Measurements from ENCODE around the gene MBD3L5. TPM values are rescaled to one million over a fixed set of nuclear protein-coding genes. Genes with fewer than 3 reads are reported as not detected.
"Not testable (repeated sequence)": the region's sequence is repeated elsewhere in the genome, so short reads cannot be mapped to it uniquely, and the experiment has no call there.

Gene MBD3L5
- total RNA-seq (2014; rRNA removed; shearing (Covaris generic)) = not detected in 2 replicates
- polyA plus RNA-seq (2014; cell fraction: nucleus; rRNA removed) = not detected in 2 replicates

GRCh38 chr19:7030278-7030677 lies at the start of gene MBD3L5:
Gene MBD3L5, plus strand, starts transcription at chr19:7030578. Its CDS starts 34 bp downstream, at chr19:7030612.
- DNase-seq (ENCODE audit: extremely low read depth, low read depth) = not testable (repeated sequence)

- DNase-seq (ENCODE audit: extremely low read depth, low read depth) = no peak
Observed at GRCh38 chr19:6983448-6983847, 46.9 kb upstream of the MBD3L5 start.

DNA sequence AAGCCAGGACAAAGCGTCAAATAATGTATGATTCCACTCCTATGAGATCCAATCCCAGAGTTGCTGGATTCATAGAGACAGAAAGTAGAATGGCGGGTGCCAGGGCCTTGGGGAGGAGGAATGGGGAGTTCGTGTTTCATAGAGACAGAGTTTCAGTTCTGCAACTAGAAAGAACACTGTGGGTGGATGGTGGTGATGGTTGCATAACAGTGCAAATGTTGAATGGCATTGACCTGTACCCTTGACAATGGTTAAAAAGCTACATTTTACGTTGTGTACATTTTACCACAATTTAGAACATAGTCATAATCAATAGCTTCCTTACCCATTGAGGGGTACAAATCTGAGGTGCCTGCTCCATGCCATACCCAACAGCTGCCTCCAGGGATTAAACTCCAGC lies 42.5 kb upstream of the MBD3L5 start:
- DNase-seq (ENCODE audit: extremely low read depth, low read depth) = no peak

DNA sequence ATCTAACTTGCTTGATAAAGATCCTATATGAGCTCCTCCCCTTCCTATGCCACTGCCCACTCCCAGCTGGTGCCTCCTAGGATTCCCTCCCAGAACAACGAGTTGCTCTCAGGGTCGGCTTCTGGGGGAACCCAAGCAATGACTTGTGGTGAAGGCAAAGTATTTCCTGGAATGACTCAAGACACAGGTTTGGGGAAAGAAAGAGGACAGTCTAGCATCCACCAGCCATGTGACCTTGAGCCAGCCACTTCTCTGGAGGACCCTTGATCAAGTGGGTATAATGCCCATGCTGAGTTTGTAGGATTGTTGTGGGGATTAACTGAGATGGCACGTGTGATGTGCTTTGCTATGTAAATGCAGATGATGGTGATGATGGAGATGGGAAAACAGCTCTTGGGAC lies 42.1 kb upstream of the MBD3L5 start:
- no peak for DNase-seq (ENCODE audit: extremely low read depth, low read depth)

DNA sequence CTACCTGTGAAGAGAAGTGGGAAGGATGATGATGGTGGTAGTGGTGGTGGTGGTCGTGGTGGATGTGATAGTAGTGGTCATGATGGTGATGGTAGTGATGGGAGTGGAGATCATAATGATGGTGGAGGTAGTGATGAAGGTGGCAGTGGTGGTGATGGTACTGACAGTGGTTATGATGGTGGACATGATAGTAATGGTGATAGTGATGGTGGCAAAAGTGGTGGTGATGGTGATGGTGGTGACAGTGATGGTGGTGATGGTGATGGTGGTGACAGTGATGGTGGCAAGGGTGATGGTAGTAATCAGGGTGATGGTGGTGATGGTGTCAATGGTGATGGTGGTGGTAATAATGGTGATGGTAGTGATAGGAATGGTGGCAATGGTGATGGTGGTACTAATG lies 35.3 kb upstream of the MBD3L5 start:
- DNase-seq (ENCODE audit: extremely low read depth, low read depth) = no peak

- DNase-seq (ENCODE audit: extremely low read depth, low read depth) = no peak
Observed at GRCh38 chr19:6996810-6997209, 33.6 kb upstream of the MBD3L5 start.

DNA sequence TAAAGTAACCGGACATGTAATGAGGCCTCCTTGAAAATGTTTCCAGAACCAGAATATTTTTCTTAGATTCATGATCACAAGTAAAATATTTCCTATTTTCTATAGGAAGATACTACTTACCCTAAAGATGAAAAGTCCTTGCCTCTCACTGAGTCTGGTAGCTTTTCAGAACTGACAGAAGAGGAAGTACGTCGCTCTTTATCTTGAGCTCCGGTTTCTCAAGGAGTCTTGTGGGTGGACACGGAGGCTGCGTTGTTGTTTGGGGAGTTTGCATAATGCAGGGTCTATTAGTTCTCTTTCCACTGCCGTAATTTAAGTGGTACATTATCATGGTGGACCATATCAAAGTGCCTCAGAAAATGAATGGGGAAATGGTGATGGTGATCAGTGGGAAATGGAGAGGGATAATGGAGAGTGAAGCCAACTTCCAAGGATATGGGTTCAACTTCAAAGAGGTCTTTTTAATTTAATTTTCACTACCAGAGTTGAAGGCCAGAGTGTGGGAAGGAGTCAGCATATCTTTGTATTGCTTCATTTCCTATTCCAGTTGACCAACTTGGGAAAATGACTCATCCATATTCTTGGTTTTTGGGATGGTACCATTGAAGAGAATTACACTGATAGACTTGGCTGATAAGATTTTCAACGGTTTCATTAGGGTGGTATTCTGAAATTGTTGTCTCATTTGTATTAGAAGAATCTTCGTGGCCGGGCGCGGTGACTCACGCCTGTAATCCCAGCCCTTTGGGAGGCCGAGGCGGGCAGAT lies 32.5 kb upstream of the MBD3L5 start:
- no peak for DNase-seq (ENCODE audit: extremely low read depth, low read depth)

GRCh38 chr19:6999933-7000332 lies 30.4 kb upstream of the MBD3L5 start:
- no peak for DNase-seq (ENCODE audit: extremely low read depth, low read depth)

DNA sequence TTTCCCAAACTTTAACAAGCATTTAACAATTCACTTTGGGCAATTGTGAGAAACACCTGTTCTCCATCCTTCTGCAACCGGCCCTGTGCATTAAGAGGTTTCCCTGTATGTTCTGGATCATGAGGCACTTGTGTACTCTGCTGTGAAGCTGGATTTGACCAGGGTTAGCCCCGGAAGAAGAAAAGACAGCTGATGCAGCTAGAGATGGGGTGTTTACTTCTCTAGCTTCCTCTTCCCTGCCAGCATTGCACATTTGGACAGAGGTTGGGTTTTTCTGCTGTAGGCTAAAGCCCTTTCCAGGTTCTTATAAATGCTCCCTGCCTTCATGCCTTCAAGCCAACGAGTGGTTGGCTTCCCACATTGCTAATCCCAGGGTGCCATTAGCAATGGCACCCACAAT lies 30.0 kb upstream of the MBD3L5 start:
- no peak for DNase-seq (ENCODE audit: extremely low read depth, low read depth)

DNA sequence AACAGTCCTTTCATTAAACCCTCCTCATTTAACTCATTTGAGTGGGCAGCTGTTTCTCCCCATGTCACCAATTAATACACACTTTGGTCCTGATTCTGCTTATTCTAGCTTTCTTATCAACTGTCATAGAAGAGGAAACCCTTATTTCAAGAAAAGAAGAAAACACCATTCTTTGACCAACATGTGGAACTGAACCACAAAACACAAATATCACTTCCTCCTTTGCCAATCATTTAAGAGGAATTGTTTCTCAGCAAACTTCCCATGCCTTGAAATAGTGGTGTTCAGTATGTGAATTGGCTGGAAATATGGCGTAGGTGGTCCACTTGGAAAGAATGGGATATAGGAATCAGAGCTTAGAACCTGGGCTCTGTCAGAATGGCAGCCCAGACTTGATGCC lies 29.6 kb upstream of the MBD3L5 start:
- DNase-seq (ENCODE audit: extremely low read depth, low read depth) = no peak

- DNase-seq (ENCODE audit: extremely low read depth, low read depth) = no peak
Observed at GRCh38 chr19:7004313-7004931, 26.0 kb upstream of the MBD3L5 start.

DNA sequence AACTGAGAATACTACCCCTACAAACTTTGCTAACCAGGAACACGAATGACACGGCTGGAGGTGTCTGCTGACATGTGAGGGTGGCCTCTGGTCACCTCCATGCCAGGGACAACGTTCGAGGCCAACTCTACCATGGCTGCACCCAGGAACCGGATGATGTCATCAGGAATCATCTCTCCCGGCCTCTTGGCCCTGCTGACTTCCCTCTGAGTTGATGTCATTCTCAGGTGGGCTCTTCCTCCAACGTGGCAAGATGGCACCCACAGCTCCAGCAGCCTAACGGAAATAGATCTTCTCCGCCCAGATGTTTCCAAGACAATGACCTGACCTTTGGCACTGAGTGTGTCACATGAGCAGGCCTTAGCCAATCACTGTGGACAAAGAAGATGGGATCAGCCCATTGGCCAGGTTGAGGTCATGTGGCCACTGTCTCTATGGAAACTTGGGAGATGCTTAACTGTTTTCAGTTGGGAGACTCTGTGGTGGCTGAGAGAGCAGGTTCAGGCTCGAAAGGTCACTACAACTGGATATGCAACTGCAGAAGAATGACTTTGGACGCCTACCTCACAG lies 24.2 kb upstream of the MBD3L5 start:
- DNase-seq (ENCODE audit: extremely low read depth, low read depth) = no peak

DNA sequence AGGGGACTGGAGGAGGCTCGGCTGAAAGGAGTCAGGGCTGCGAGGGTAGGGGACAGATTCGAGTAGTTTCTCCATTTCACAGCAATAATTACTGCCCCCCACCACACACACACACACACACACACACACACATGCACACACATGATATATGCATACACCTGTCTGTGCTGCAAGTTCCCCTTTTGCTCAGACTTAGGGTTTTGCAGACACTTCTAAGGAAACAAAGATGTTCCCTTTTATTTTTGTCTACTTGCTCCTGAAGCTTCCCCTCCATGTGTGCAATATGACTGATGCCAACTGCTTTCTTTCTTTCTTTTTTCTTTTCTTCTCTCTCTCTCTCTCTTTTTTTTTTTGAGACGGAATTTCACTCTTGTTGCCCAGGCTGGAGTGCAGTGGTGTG lies 22.5 kb upstream of the MBD3L5 start:
- DNase-seq (ENCODE audit: extremely low read depth, low read depth) = no peak

DNA sequence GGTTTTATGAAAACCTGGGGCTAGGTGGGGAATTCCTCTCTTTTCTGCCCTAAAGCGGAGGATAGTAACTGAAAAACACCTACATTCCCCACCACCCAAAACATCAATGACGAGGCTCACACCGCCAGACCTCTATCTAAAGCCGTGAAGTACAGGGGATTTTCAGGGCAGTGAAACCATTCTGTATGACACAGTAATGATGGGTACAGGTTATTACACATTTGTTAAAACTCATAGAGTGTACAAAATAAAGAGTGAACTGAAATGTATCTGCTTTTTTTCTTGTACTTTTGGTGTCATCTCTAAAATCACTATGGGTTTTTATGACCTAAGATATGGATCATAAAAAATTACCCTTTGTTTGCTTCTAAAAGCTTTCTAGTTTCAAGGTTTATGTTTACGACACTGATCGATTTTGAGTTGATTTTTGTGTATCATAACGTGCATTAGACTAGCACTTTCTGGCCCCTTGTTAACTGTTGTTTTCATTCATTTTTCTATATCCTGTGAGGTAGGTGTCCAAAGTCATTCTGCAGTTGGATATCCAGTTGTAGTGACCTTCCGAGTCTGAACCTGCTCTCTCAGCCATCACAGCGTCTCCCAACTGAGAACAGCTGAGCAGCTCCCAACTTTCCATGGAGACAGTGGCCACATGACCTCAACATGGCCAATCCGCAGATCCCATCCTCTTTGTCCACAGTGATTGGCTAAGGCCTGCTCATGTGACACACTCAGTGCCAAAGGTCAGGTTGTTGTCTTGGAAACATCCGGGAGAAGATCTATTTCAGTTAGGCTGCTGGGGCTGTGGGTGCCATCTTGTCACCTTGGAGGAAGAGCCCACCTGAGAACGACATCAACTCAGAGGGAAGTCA lies 19.4 kb upstream of the MBD3L5 start:
- DNase-seq (ENCODE audit: extremely low read depth, low read depth) = no peak

GRCh38 chr19:7013678-7014077 lies 16.7 kb upstream of the MBD3L5 start:
- no peak for DNase-seq (ENCODE audit: extremely low read depth, low read depth)

GRCh38 chr19:7018828-7019227 lies 11.6 kb upstream of the MBD3L5 start:
- DNase-seq (ENCODE audit: extremely low read depth, low read depth) = no peak

GRCh38 chr19:7021331-7021730 lies 9.0 kb upstream of the MBD3L5 start, which contains the start of gene MBD3L2B:
Gene MBD3L2B, minus strand, starts transcription at chr19:7021431. Its CDS starts 34 bp downstream, at chr19:7021397.
- not testable (repeated sequence) for DNase-seq (ENCODE audit: extremely low read depth, low read depth)

GRCh38 chr19:7028790-7029189 lies 1.6 kb upstream of the MBD3L5 start:
- not testable (repeated sequence) for DNase-seq (ENCODE audit: extremely low read depth, low read depth)

DNA sequence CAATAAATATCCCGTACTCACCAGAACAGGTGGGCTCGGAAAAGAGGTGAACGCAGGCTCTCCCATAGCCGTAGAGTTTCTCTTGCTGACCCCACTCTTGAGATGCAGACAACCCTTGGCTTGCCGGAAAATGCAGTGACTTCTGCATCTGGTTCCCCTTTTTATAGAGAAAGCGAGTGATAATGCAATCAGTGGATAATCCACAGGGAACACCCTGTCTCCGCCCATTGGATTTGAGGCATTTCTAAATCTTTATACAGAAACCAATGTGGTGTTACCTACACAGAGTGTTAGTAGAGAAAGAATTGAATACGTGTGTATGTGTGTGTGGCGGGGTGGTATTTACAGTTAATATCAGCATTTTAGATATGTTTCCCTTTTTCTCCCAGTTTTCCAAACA lies 9.7 kb downstream of the MBD3L5 start, which contains the start of gene MBD3L4:
TSS of gene MBD3L4 (minus strand) at position 101 of the 400 bp plus-strand sequence. CDS start at position 66, 35 bp downstream.
- DNase-seq (ENCODE audit: extremely low read depth, low read depth) = not testable (repeated sequence)

DNA sequence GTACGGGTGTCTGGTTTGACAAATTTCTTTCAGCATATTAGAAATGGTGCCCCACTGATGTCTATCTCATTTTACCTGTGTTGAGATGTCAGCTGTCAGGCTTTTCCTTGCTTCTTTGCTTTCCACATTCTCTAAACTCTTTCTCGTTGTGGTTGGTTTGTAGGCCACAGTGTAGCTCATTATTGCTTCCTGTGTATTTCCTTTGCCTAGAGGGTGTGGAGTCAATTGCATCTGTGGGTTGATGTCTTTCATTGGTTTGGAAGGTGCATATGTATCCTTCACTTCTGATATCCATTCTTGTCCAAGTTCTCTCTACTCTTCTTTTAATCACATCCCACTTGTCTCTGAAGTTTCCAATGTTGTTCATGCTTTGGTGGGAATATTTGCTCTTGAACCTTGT lies 11.2 kb downstream of the MBD3L5 start:
- DNase-seq (ENCODE audit: extremely low read depth, low read depth) = not testable (repeated sequence)

GRCh38 chr19:7049021-7049420 lies 18.6 kb downstream of the MBD3L5 start, which contains the start of gene MBD3L2:
Gene MBD3L2, plus strand, starts transcription at chr19:7049321. Its CDS starts 53 bp downstream, at chr19:7049374.
- not testable (repeated sequence) for DNase-seq (ENCODE audit: extremely low read depth, low read depth)
